Fibroblast of skin of left biceps (primary cell): ENCODE results near the gene BMPR1B.
"Not testable (repeated sequence)": the region's sequence is repeated elsewhere in the genome, so short reads cannot be mapped to it uniquely, and the experiment has no call there.

Experiments used
- DNase-seq, 2 experiments: peaks; one replicate each; pipeline ENCODE4 v3.0.0-alpha.2; 2013; ENCODE audit warnings: low read depth in 2 of 2

BMPR1B gene

DNA sequence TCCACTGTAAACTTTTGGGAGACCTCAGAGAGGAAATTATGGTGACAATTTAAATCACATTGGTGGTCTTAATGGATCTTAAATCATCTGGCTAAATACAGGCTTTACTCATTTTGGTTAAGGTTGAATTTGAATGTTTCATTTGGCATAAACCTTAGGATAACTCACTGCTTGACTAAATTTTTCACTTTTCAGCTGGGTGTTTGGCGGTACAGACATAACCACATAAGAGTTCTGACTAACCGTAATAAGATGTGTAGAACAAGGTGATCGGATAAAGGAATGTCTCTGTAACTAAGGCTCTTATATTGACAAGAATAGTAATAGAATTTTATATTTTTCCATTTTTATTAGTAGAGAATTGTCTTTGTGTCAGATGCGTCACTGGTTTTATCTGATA, 281.0 kb downstream of the BMPR1B start:
- DNase-seq: no peak

DNA sequence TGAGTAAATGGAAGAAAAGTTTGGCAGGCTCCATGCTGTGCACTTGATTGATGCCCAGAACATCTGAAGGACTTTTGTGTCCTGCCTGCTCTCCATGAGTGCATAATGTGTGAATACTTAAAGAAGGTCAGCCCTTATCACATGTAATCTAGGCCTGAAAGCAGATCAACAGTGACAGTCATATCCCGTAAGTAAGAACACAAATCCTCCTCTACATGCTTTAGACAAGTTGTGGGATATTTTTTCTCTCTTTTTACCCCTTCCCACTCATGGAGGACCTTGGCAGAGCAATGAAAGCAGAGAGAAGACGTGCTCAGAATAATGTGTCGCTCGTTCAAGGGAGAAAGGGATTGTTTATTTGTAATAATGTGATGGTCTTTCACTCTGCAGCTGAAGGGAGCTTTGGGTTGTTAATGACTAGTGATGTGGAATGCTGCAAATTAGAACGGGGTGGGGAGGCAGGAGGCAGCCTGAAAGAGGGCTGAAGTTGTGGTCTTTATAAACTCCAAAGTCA, 286.6 kb downstream of the BMPR1B start:
- DNase-seq: no peak

DNA sequence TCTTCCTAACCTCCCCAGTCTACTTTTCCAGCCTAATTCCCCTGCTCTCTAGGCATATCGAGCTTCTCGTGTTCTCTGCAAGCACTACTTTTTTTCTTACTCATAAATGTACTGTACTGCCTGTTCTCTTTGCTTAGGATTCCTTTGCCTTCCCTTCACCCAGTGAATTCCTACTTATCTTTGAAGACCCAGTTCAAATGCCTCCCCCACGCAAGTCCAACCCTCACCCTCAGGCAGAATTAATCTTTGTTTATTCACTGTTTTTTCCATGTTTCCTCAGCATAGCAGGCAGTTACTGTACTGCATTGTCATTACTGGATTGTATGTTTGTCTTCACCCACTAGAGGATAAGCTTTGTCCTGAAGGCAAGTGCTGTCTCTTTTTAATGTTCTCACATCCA, 287.7 kb downstream of the BMPR1B start:
- no peak for DNase-seq

DNA sequence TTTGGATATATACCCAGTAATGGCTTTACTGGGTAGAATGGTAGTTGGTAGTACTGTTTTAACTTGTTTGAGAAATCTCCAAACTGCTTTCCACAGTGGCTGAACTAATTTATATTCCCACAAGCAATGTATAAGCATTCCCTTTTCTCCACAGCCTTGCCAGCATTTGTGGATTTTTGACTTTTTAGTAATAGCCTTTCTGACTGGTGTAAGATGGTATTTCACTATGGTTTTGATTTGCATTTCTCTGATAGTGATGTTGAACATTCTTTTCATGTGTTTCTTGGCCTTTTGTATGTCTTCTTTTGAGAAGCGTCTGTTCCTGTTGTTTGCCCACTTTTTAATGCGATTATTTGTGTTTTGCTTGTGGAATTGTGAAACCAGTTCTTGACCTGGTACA, 290.5 kb downstream of the BMPR1B start:
- DNase-seq: no peak

- no peak for DNase-seq
Measured at GRCh38 chr4:95049551-95050233, 291.9 kb downstream of the BMPR1B start.

- no peak for DNase-seq
Measured at GRCh38 chr4:95050980-95051701, 293.4 kb downstream of the BMPR1B start.

GRCh38 chr4:95051702-95052020, 293.9 kb downstream of the BMPR1B start:
- DNase-seq: no peak

GRCh38 chr4:95058991-95059390, 301.2 kb downstream of the BMPR1B start:
- no peak for DNase-seq

DNA sequence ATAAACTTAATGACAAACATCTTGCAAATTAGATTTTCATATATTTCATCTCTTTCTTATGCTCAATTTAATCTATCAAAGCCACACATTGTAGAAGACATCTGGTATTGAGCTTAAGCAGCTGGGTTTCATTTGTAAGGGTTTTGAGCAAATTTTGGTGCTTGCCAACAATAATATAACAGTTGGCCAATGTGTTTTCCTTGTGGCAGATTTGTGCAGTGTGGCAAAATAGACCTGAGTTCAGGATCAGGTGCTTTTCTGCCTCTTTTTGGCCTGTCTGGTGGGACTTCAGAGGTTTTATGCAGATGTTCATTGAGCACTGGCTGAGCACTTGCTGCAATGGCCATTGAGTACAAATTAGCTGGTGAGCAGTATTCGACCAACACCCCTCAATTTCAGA, 301.9 kb downstream of the BMPR1B start:
- peak; percentile 8 to 14 for DNase-seq

DNA sequence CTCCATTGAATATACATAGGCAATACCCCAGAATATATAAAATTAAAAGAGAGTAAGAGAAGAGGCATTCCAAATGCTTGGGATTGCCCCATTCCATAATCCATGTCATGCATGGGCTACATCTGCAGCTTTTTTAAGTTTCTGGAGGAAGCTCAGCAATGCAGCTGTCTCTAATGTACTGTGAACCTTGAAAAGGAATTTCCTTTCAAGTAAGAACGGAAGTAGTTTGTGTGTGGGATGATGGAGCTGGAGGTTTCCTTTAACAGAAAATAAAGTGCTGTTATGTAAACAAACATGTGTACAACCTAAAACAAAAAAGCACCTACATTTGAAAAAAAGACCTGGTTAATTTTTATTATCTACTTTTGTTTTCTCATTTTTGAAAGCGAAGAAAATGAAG, 303.5 kb downstream of the BMPR1B start:
- peak in 1 of 2 experiments; percentile 5 for DNase-seq

DNA sequence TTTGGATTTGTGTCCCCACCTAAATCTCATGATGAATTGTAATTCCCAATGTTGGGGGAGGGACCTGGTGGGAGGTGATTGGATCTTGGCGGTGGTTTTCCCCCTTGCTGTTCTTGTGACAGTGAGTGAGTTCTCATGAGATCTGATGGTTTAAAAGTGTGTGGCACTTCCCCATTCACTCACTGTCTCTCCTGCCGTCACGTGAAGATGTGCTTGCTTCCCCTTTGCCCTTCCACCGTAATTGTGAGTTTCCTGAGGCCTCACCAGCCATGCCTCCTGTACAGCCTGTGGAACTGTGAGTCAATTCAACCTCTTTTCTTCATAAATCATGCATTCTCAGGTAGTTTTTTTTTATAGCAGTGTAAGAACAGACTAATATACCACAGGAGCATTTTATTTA, 304.0 kb downstream of the BMPR1B start:
- DNase-seq: not testable (repeated sequence)

DNA sequence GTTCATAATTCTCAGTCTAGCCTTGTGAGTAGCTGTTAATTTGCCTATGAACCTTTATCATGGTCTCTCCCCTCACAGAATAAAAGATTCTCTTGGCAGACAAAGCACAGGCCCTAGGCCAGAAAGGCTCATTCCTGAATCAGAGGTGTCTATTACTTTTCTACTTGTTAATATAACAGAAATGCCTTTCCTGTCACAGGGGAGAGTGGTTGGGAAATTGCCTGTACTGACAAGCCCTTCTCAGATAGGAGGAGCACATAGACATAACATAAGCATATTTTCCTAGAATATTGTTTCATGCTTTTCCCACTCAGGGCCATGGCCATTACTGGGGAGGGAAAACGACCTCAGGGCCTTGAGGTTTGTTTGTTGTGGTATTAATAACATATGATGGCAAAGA, 308.3 kb downstream of the BMPR1B start:
- no peak for DNase-seq

DNA sequence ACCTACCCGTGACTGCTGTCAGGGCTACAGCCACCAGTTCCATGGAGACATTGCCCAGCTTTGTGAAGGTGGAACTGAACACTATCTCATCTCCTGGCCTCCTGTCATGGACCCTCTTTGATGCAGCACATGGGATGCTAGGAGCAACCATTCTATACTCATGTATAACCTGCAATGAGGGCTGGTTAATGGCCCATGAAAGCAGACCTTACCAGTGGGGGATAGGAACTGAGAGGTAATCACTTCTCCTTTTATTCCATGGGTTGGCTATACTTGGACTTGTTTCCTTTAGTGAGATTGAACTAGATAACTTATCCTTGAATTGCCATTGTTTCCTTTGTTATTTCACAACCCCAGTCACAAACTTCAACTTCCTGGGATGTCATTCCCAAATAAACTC, 310.6 kb downstream of the BMPR1B start:
- no peak for DNase-seq

DNA sequence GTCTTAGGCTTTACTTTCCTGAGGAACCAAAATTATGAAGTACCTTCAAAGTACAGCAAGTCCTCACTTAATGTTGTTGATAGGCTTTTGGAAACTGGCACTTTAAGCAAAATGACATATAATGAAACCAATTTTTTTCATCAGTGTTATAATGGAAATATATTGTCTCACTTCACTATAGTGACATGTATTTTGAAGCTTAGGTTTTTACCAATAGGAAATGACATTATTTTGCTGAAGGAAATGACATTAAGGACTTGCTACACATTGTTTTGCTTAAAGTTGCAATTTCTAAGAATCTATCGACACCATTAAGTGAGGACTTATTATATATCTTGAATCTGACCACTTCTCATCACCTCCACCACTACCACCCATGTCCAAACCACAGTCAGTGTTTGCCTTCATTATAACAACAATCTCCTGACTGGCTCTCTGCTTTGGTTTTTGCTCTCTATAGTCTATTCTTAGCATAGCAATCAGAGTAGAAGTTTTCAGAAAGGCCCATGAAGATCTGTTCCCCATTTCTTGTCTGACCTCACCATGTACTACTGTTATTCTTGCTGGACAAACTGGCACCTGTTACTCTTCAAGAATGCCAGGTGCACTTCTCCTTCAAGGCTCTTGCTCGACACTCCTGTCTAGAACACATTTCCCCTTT, 311.2 kb downstream of the BMPR1B start:
- no peak for DNase-seq

DNA sequence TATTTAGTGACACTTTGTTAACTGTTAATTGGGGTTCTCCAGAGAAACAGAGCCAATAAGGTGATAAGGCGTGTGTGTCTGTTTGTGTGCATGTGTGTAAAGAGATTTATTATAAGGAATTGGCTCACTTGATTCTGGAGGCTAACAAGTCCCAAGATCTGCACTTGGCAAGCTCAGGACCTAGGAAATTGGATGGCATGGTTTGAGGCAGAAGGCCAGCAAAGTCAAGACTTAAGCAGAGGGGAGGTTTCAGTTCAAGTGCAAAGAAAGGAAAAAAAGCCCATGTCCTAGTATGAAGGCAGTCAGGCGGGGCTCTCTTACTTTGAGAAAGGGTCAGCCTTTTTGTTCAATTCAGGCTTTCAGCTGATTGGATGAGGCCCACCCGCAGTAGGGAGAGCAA, 314.1 kb downstream of the BMPR1B start:
- DNase-seq: no peak

- DNase-seq: no peak
Measured at GRCh38 chr4:95073646-95074045, 315.9 kb downstream of the BMPR1B start.

DNA sequence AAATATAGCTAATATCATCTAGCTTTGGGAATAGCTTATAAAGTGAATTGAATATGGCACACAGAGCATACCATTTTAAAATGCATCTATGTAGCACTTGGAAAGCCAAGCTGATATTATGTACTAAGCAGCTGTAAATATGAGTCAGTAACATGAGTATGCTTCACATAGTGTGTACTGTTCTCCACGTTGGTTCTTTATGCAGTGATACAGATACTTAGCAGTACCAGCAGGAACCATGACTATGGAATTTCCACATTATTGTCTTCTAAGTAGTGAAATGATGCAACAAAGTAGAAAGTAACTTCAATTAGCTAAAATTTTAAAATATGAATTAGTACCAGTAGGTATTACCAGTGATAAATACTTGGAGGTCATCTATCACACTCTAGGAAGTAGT, 320.1 kb downstream of the BMPR1B start:
- DNase-seq: no peak

- no peak for DNase-seq
Measured at GRCh38 chr4:95080969-95081368, 323.2 kb downstream of the BMPR1B start.

DNA sequence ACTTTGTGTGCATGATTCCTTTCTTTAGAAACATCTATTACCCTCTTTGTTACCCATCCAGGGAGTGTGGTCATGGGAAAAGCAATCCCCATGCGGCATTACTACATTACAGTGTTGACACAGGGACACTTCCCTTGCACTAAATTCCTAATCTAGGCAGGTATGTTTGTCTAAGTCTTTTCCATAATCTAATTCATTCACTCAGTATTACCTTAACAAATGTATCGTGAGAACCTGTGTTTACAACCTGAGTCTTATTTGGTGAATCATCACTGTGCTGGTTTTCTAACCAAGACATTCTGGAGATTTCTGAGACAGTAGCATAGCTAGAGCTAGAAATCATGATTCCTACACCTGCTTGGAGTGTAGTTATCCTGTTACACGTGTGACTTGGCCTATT, 326.8 kb downstream of the BMPR1B start:
- no peak for DNase-seq

GRCh38 chr4:95085124-95085833, 327.5 kb downstream of the BMPR1B start:
- no peak for DNase-seq

DNA sequence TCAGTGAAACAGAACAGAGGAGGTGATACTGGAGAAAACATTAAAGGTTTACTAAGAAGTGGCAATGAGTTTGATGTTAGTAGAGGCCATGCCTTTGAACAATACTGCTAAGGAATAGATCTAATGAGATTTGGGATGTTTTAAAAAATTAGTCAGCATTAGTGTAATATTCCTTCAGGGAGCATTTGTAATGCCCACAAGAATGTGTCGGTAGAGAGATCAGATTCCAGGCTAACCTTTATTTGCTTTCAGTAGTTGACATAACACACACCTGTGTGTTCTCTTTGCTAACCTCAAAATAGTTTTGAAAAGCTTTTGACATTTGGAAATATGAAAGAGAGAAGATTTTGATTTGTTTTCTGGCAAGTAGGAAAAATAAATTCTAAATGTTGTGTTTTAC, 328.8 kb downstream of the BMPR1B start:
- no peak for DNase-seq
